ENCODE data around the gene ASB2. TPM values are rescaled to one million over a fixed set of nuclear protein-coding genes. Genes with fewer than 3 reads are reported as not detected.

ASB2 gene
- total RNA-seq, 1 experiment from 2014 or later = 0.35 TPM

DNA sequence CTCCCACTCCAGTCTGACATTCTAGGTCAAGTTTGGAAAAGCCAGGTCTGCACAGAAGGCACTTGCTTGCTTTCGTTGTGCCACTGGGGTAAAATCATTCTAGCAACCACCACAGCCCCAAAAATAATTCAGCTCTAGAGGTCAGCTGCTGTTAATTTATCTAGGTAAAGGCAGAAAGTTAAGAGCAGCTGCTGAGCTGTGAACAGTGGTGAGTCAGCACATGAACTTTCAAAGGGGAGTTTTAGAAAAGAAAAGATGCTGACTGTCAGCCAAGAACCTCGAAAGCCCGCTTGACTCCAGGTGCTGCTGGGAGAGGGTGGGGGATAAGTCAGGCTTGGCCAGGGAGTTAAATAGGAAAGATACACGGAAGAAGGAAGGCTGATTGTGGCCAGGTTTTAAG lies 33.4 kb upstream of the ASB2 start:
- Mint-ChIP-seq H3K36me3 (ENCODE audit: insufficient read depth in 1 of 3, low read depth in 3 of 3) (no peaks in the 10 kb centered on the region), H3K27me3 (ENCODE audit: low read depth) (peaks cover 10% of the 10 kb centered on the region), H3K27ac (no peak overlapping the region), H3K9me3 (no peaks in the 10 kb centered on the region), H3K4me3 (no peak overlapping the region), H3K4me1 (peaks cover 3 to 17% of the 10 kb centered on the region in 2 experiments; a peak in 3 of 4 replicates)
- Histone ChIP-seq H2AK5ac (ENCODE audit: insufficient read length, low read length) (no peak overlapping the region), H2AFZ (ENCODE audit: low read length) (no peak overlapping the region), H3K14ac (ENCODE audit: insufficient read depth, low read length) (no peak overlapping the region), H3K4me1 (ENCODE audit: insufficient read depth, low read length) (no peaks in the 10 kb centered on the region), H2BK120ac (ENCODE audit: low read depth, low read length, poor library complexity, severe bottlenecking) (no peak overlapping the region), H4K5ac (ENCODE audit: insufficient read length, low read depth, low read length) (no peak overlapping the region), H3K27me3 (ENCODE audit: insufficient read depth, low read length) (no peaks in the 10 kb centered on the region), H2BK5ac (ENCODE audit: insufficient read length, low read length) (no peak overlapping the region), H3K27ac (ENCODE audit: insufficient read length, low read depth, low read length) (no peak overlapping the region), H3K18ac (ENCODE audit: insufficient read length, low read depth, low read length) (no peak overlapping the region), H3K56ac (ENCODE audit: insufficient read length, low read depth, low read length) (no peak overlapping the region), H3K23me2 (ENCODE audit: insufficient read length, low read depth, low read length, poor library complexity, severe bottlenecking) (no peaks in the 10 kb centered on the region), H3K4ac (ENCODE audit: low read depth, low read length) (no peak overlapping the region), H3K79me1 (ENCODE audit: insufficient read depth, low read depth, low read length, poor library complexity, severe bottlenecking) (no peaks in the 10 kb centered on the region), H2BK20ac (ENCODE audit: low read depth, low read length, poor library complexity, severe bottlenecking) (no peak overlapping the region), H2BK12ac (ENCODE audit: insufficient read length, low read depth, low read length) (no peak overlapping the region), H3K4me2 (ENCODE audit: insufficient read depth, insufficient read length, low read length) (no peak overlapping the region), H4K91ac (ENCODE audit: insufficient read length, low read depth, low read length) (no peak overlapping the region), H2BK15ac (ENCODE audit: low read depth, low read length) (no peak overlapping the region), H4K8ac (replicated peaks; ENCODE audit: insufficient read length, low read depth, low read length) (no peak overlapping the region), H3K9me3 (ENCODE audit: control insufficient read depth, low read depth, low read length) (no peaks in the 10 kb centered on the region), H4K20me1 (ENCODE audit: control insufficient read depth, insufficient read depth, insufficient read length) (no peaks in the 10 kb centered on the region), H3K9ac (ENCODE audit: extremely low read depth, insufficient read length, low read length) (no peak overlapping the region), H3K23ac (ENCODE audit: insufficient read length, low read depth, low read length) (no peak overlapping the region), H3T11ph (ENCODE audit: low read length) (no peak overlapping the region), H3K79me2 (ENCODE audit: insufficient read depth, low read length) (no peaks in the 10 kb centered on the region)
- no peak for TF ChIP-seq CTCF (conservative IDR thresholded peaks at IDR 0.05)
- WGBS (ENCODE audit: extremely low coverage, insufficient read length, low lambda C conversion rate) = no CpG with 5 or more reads among the region's 4 CpGs
- DNase-seq = no peak
